NCI-H2227 (cell line): ENCODE data around the gene ESPL1.

Experiments used
- DNase-seq: peaks from one replicate; lab custom pipeline; 2025; ENCODE audit not compliant: unreplicated experiment; lab: John Stamatoyannopoulos, UW

The ESPL1 gene

GRCh38 chr12:53333845-53334244, 65.7 kb downstream of the ESPL1 start:
- DNase-seq: no peak

GRCh38 chr12:53334822-53335221, 66.7 kb downstream of the ESPL1 start:
- no peak for DNase-seq

GRCh38 chr12:53336181-53336681, 68.1 kb downstream of the ESPL1 start, which contains the start of gene SP7:
TSS of gene SP7 (minus strand) at chr12:53336354. CDS start at chr12:53335646, 708 bp downstream.
- peak; percentile 59 for DNase-seq

- no peak for DNase-seq
These were observed 69.9 kb downstream of the ESPL1 start for GRCh38 chr12:53338017-53338416.

GRCh38 chr12:53338916-53339315, 70.8 kb downstream of the ESPL1 start:
- no peak for DNase-seq

GRCh38 chr12:53340398-53340797, 72.3 kb downstream of the ESPL1 start:
- no peak for DNase-seq
